ENCODE measurements around the gene NOS1.

DNA sequence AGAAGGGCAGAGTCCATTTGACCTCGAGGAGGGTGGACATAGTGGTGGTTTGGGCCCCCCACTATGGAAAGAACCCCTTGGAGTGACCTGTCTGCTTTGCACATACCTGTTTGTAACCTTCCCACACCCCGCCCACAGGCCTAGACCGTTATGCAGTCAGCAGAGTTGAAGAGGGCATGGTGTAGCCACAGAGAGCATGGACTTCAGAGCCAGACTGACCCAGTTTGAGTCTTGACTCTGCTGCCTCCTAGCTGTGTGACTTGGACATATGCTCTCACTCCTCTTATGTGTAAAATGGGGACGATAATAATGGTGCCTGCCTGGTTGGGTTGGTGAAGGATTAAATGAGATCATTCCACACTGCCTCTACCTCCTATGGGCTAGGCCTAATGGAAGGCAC is 40.9 kb upstream of the NOS1 start:
- TF ChIP-seq POLR2AphosphoS5 (IDR thresholded peaks at IDR 0.05; ENCODE audit: low read depth, low read length) (no peak), POLR2A (IDR thresholded peaks at IDR 0.05; ENCODE audit: low read depth, low read length) (no peak), POU2F2 (IDR thresholded peaks at IDR 0.05; ENCODE audit: low read depth, low read length) (no peak), PAX5 (IDR thresholded peaks at IDR 0.05; ENCODE audit: insufficient read depth, low read length, severe bottlenecking) (no peak), TAF1 (IDR thresholded peaks at IDR 0.05; ENCODE audit: low read depth, low read length) (no peak)
